IMR-90 (cell line): ENCODE data around the gene MCM5. TPM values are rescaled to one million over a fixed set of nuclear protein-coding genes. Genes with fewer than 3 reads are reported as not detected.

ENCODE experiments used
- ATAC-seq: fragments of 200-7000 bp; cut with Tn5 transposase; 2 replicates; pipeline ENCODE4 v1.9.1; 2020; ENCODE audit warnings: low read depth, mild to moderate bottlenecking, moderate library complexity
- BruUV-seq: library from RNA; stranded (reverse); fragments of 400-500 nt; replicated peaks from 2 replicates; lab custom pipeline; 2021; lab: Mats Ljungman, UMichigan
- CTCF ChIA-PET: fragments of 300-600 bp; formaldehyde crosslinking; extraction: SDS; loops from one replicate; lab custom pipeline; 2021; ENCODE audit warnings: antibody characterized with exemption; lab: Yijun Ruan, JAX
- POLR2A ChIA-PET: fragments of 300-600 bp; sonication (Branson Sonifier 250); formaldehyde crosslinking; loops from one replicate; lab custom pipeline; 2022; ENCODE audit warnings: antibody characterized with exemption; ENCODE audit not compliant: unreplicated experiment; lab: Charles Lee
- DNase-seq: peaks from one replicate; pipeline ENCODE4 v3.0.0; 2013
- H2AFZ ChIP-seq: replicated peaks from 2 replicates; pipeline ENCODE3; 2013; ENCODE audit warnings: low read length, mild to moderate bottlenecking; ENCODE audit not compliant: poor library complexity
- H2AK5ac ChIP-seq: 2 replicates; pipeline ENCODE4 v1.6.1; 2013; ENCODE audit warnings: low read depth, low read length, inconsistent platforms
- H2AK9ac ChIP-seq: replicated peaks from 2 replicates; pipeline ENCODE3; 2013; ENCODE audit warnings: mild to moderate bottlenecking, low read depth, low read length, moderate library complexity; ENCODE audit not compliant: poor library complexity
- H2BK120ac ChIP-seq: 2 replicates; pipeline ENCODE4 v1.6.1; 2013; ENCODE audit warnings: low read depth, low read length, inconsistent platforms
- H2BK15ac ChIP-seq: 3 replicates; pipeline ENCODE4 v1.6.1; 2013; ENCODE audit warnings: low read depth, low read length, inconsistent platforms
- H2BK20ac ChIP-seq: 2 replicates; pipeline ENCODE4 v1.6.1; 2013; ENCODE audit warnings: low read depth, mild to moderate bottlenecking, inconsistent platforms, low read length, moderate library complexity
- H2BK5ac ChIP-seq: 2 replicates; pipeline ENCODE4 v1.6.1; 2013; ENCODE audit warnings: mild to moderate bottlenecking, low read depth, low read length, inconsistent platforms; ENCODE audit not compliant: poor library complexity, severe bottlenecking
- H3K14ac ChIP-seq: replicated peaks from 2 replicates; pipeline ENCODE4 v1.6.1; 2013; ENCODE audit warnings: low read depth, low read length, inconsistent platforms
- H3K18ac ChIP-seq: 2 replicates; pipeline ENCODE4 v1.6.1; 2013; ENCODE audit warnings: low read depth, low read length, control low read depth
- H3K23ac ChIP-seq: 2 replicates; pipeline ENCODE4 v1.6.1; 2013; ENCODE audit warnings: low read depth, low read length, inconsistent platforms
- H3K27ac ChIP-seq: 2 replicates; pipeline ENCODE4 v1.5.1; 2013; ENCODE audit warnings: mild to moderate bottlenecking, control low read depth, low read length; ENCODE audit not compliant: insufficient read depth
- H3K27me3 ChIP-seq: 2 replicates; pipeline ENCODE4 v1.6.1; 2013; ENCODE audit warnings: low read length; ENCODE audit not compliant: control insufficient read depth, insufficient read depth
- H3K36me3 ChIP-seq: 2 replicates; pipeline ENCODE4 v1.6.1; 2013; ENCODE audit warnings: low read length, mixed read lengths; ENCODE audit not compliant: control insufficient read depth, insufficient read depth
- H3K4ac ChIP-seq: 2 replicates; pipeline ENCODE4 v1.6.1; 2013; ENCODE audit warnings: low read depth, low read length, inconsistent platforms
- H3K4me1 ChIP-seq: 2 replicates; pipeline ENCODE4 v1.6.1; 2013; ENCODE audit warnings: low read length, mixed read lengths; ENCODE audit not compliant: control insufficient read depth, insufficient read depth
- H3K4me2 ChIP-seq: 2 replicates; pipeline ENCODE4 v1.6.1; 2013; ENCODE audit warnings: low read depth, mild to moderate bottlenecking, control low read depth, low read length, moderate library complexity
- H3K4me3 ChIP-seq: 2 replicates; pipeline ENCODE4 v1.5.1; 2013; ENCODE audit warnings: low read depth, mild to moderate bottlenecking, control low read depth, low read length, moderate library complexity; ENCODE audit not compliant: insufficient read depth
- H3K56ac ChIP-seq: 2 replicates; pipeline ENCODE4 v1.6.1; 2013; ENCODE audit warnings: low read length, inconsistent platforms; ENCODE audit not compliant: insufficient read depth; ENCODE audit errors: extremely low read depth
- H3K79me1 ChIP-seq, 2 experiments: 2 replicates each; pipeline ENCODE4 v1.6.1; 2013; ENCODE audit warnings: low read length in 2 of 2, inconsistent platforms in 1 of 2, low read depth in 1 of 2
- H3K9ac ChIP-seq: 2 replicates; pipeline ENCODE4 v1.6.1; 2013; ENCODE audit warnings: low read depth, low read length, control low read depth
- H3K9me1 ChIP-seq: 2 replicates; pipeline ENCODE4 v1.6.1; 2013; ENCODE audit warnings: low read length, inconsistent platforms; ENCODE audit not compliant: insufficient read depth
- H3K9me3 ChIP-seq: 2 replicates; pipeline ENCODE4 v1.6.1; 2013; ENCODE audit warnings: low read length; ENCODE audit not compliant: control insufficient read depth, insufficient read depth
- H4K20me1 ChIP-seq: 2 replicates; pipeline ENCODE4 v1.6.1; 2013; ENCODE audit warnings: low read length, inconsistent platforms; ENCODE audit not compliant: insufficient read depth
- H4K5ac ChIP-seq: 2 replicates; pipeline ENCODE4 v1.6.1; 2013; ENCODE audit warnings: mild to moderate bottlenecking, low read depth, low read length, control low read depth
- H4K8ac ChIP-seq, 2 experiments: 2 replicates each; pipeline ENCODE4 v1.6.1; 2013; ENCODE audit warnings: low read depth in 2 of 2, low read length in 2 of 2, control low read depth in 1 of 2, inconsistent platforms in 1 of 2
- H4K91ac ChIP-seq: 2 replicates; pipeline ENCODE4 v1.6.1; 2013; ENCODE audit warnings: low read depth, low read length, inconsistent platforms; ENCODE audit not compliant: insufficient read depth
- BHLHE40 ChIP-seq: fragments of 150-350 bp; IDR thresholded peaks from 2 replicates; pipeline ENCODE4 v1.6.1; 2016; ENCODE audit warnings: mild to moderate bottlenecking, low read depth, low read length
- CHD1 ChIP-seq: IDR thresholded peaks from 2 replicates; pipeline ENCODE4 v1.6.1; 2012; ENCODE audit warnings: low read depth, low read length, improper control_type of control experiment
- FOS ChIP-seq: fragments of 150-350 bp; IDR thresholded peaks from 2 replicates; pipeline ENCODE4 v1.6.1; 2016; ENCODE audit warnings: low read depth, low read length
- MAFK ChIP-seq: IDR thresholded peaks from 2 replicates; pipeline ENCODE4 v1.6.1; 2012; ENCODE audit warnings: low read depth, low read length, improper control_type of control experiment
- POLR2A ChIP-seq: IDR thresholded peaks from 2 replicates; pipeline ENCODE4 v1.6.1; 2012; ENCODE audit warnings: mild to moderate bottlenecking, low read depth, low read length
- RCOR1 ChIP-seq: IDR thresholded peaks from 2 replicates; pipeline ENCODE4 v1.6.1; 2012; ENCODE audit warnings: mild to moderate bottlenecking, low read length, improper control_type of control experiment; ENCODE audit not compliant: insufficient replicate concordance
- SMC3 ChIP-seq: fragments of 150-350 bp; IDR thresholded peaks from 2 replicates; pipeline ENCODE4 v1.6.1; 2016; ENCODE audit warnings: low read depth, mild to moderate bottlenecking, antibody characterized with exemption, low read length, moderate library complexity
- WGBS, 2 experiments: methylation state at CpG; one replicate each; pipeline versions ENCODE4 v1.1.5 to v1.1.7; 2013; ENCODE audit warnings: missing lambda C conversion rate in 2 of 2; ENCODE audit not compliant: insufficient read length in 1 of 2; ENCODE audit errors: extremely low coverage in 2 of 2; 5-methylcytosine and 5-hydroxymethylcytosine counted together
- dilution Hi-C: fragments of 300-500 bp; cut with HindIII; formaldehyde crosslinking; loops from one replicate; pipeline ENCODE4 v1.14.3; 2018; ENCODE audit warnings: low sequenced_read_pairs; ENCODE audit not compliant: unreplicated experiment
- in situ Hi-C: fragments of 300-500 bp; cut with MboI; formaldehyde crosslinking; loops from 3 replicates; pipeline ENCODE4 v1.14.3; 2019; ENCODE audit warnings: low sequenced_read_pairs, inconsistent platforms, mixed read lengths
- intact Hi-C: fragments of 100-400 bp; cut with micrococcal nuclease; formaldehyde crosslinking; loops from 2 replicates; pipeline ENCODE4 v1.10.0; 2022
- polyA plus RNA-seq, 3 experiments: library from polyadenylated mRNA; depleted of rRNA; stranded (reverse); fragments of >200 nt; gene quantifications; 2 replicates each; pipeline ENCODE4 v1.2.3, GENCODE V29; 2012; ENCODE audit warnings: low replicate concordance in 1 of 3
- total RNA-seq: library from RNA; depleted of rRNA; stranded (reverse); fragments of >200 nt; gene quantifications from 2 replicates; pipeline ENCODE4 v1.2.3, GENCODE V29; 2012

The MCM5 gene
- total and polyA plus RNA-seq, 2 of the 4 experiments (the other 2 are of a cell fraction) = 43.0 to 58.6 TPM

- Histone ChIP-seq H3K9me1 (0 out of 2 replicates have a peak, but pooled peaks cover 4% of the 10 kb centered on the region), H3K18ac (no peak overlapping the region), H3K4ac (no peak overlapping the region), H3K56ac (no peak overlapping the region), H3K36me3 (peaks cover 25% of the 10 kb centered on the region), H3K23ac (no peak overlapping the region), H3K79me1 (peaks cover 0 to 3% of the 10 kb centered on the region in 2 experiments; a peak in 2 of 4 replicates), H2BK5ac (no peak overlapping the region), H2AK9ac (peak overlapping the region; percentile 37), H3K9ac (no peak overlapping the region), H3K9me3 (no peaks in the 10 kb centered on the region), H3K4me2 (no peak overlapping the region), H3K27ac (no peak overlapping the region), H2BK15ac (no peak overlapping the region), H2AFZ (no peak overlapping the region), H4K20me1 (no peaks in the 10 kb centered on the region), H4K91ac (no peak overlapping the region), H3K14ac (no peak overlapping the region), H2BK20ac (no peak overlapping the region), H4K5ac (no peak overlapping the region), H3K4me3 (no peak overlapping the region), H3K27me3 (no peaks in the 10 kb centered on the region), H2AK5ac (no peak overlapping the region), H2BK120ac (no peak overlapping the region), H4K8ac (no peak overlapping the region), H3K4me1 (peaks cover 2% of the 10 kb centered on the region)
- WGBS, 2 experiments = no CpG with 5 or more reads among the region's 4 CpGs
- dilution Hi-C loops (no loop called here), intact Hi-C loops (no loop called here), in situ Hi-C loops (no loop called here)
- ChIA-PET CTCF (interaction anchor here (1.3 kb wide), 1 partner anchor 63 kb away, joined by 7 read pairs; no protein-coding TSS in a partner anchor), POLR2A (interaction anchor here (0.5 kb wide), 1 partner anchor 237 kb away, joined by 7 read pairs; no protein-coding TSS in a partner anchor)
- TF ChIP-seq POLR2A (no peak), BHLHE40 (no peak), MAFK (no peak), SMC3 (no peak), FOS (no peak), RCOR1 (no peak), CHD1 (no peak)
- no TSS peak for BruUV-seq
- DNase-seq (no peak), ATAC-seq (no peak)
Observed at GRCh38 chr22:35413624-35414023, 13.7 kb downstream of the MCM5 start.
